Measurements from ENCODE around the gene GDF7.

DNA sequence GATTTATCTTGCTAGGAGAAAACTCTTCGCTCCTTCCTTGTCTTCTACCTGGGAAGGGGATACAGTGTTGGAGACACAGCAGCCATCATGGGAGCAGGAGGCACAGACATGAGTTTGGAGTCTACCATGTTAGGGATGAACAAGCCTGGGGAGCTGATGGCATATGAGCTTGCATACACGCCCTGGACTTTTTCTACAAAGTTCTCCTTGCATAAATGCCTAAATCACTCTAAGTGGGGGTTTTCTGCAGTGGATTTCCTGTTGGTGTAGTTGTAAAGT is 12.5 kb upstream of the GDF7 start:
- TF ChIP-seq, protein P1, sequence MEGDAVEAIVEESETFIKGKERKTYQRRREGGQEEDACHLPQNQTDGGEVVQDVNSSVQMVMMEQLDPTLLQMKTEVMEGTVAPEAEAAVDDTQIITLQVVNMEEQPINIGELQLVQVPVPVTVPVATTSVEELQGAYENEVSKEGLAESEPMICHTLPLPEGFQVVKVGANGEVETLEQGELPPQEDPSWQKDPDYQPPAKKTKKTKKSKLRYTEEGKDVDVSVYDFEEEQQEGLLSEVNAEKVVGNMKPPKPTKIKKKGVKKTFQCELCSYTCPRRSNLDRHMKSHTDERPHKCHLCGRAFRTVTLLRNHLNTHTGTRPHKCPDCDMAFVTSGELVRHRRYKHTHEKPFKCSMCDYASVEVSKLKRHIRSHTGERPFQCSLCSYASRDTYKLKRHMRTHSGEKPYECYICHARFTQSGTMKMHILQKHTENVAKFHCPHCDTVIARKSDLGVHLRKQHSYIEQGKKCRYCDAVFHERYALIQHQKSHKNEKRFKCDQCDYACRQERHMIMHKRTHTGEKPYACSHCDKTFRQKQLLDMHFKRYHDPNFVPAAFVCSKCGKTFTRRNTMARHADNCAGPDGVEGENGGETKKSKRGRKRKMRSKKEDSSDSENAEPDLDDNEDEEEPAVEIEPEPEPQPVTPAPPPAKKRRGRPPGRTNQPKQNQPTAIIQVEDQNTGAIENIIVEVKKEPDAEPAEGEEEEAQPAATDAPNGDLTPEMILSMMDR (IDR thresholded peaks at IDR 0.05) = no peak
- no peak for TF ChIP-seq TAF1 (IDR thresholded peaks at IDR 0.05; ENCODE audit: borderline replicate concordance, low read depth, low read length)
- TF ChIP-seq, protein P2, sequence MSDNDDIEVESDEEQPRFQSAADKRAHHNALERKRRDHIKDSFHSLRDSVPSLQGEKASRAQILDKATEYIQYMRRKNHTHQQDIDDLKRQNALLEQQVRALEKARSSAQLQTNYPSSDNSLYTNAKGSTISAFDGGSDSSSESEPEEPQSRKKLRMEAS (IDR thresholded peaks at IDR 0.05; ENCODE audit: low read depth) = no peak
- no peak for TF ChIP-seq GABPA (IDR thresholded peaks at IDR 0.05; ENCODE audit: low read depth)
- no peak for TF ChIP-seq POLR2AphosphoS5 (IDR thresholded peaks at IDR 0.05; ENCODE audit: low read depth, low read length)
